Mucosa of stomach (tissue), 1 donor: ENCODE results near the gene ZDHHC11.
"Not testable (repeated sequence)": the region's sequence is repeated elsewhere in the genome, so short reads cannot be mapped to it uniquely, and the experiment has no call there.

Experiments
- H3K27me3 ChIP-seq: one replicate; pipeline ENCODE4 v1.7.0; 2013; ENCODE audit warnings: mild to moderate bottlenecking, low read length; ENCODE audit not compliant: control insufficient read depth, insufficient read depth
- H3K36me3 ChIP-seq: one replicate; pipeline ENCODE4 v1.7.0; 2013; ENCODE audit warnings: low read length; ENCODE audit not compliant: control insufficient read depth, insufficient read depth
- H3K4me1 ChIP-seq: one replicate; pipeline ENCODE4 v1.7.0; 2013; ENCODE audit warnings: mild to moderate bottlenecking, low read length; ENCODE audit not compliant: control insufficient read depth, insufficient read depth
- H3K4me3 ChIP-seq: one replicate; pipeline ENCODE4 v1.7.0; 2013; ENCODE audit warnings: low read length
- H3K9ac ChIP-seq: one replicate; pipeline ENCODE4 v1.7.0; 2013; ENCODE audit warnings: mild to moderate bottlenecking, low read length, moderate library complexity
- H3K9me3 ChIP-seq: one replicate; pipeline ENCODE4 v1.7.0; 2013; ENCODE audit warnings: mild to moderate bottlenecking, low read length, moderate library complexity; ENCODE audit not compliant: control insufficient read depth
- donor health status: Pancreatic carcinoma.

ZDHHC11 gene

GRCh38 chr5:852431-853401 lies 1.9 kb upstream of the ZDHHC11 start:
- Histone ChIP-seq H3K9me3 (no peaks in the 10 kb centered on the region), H3K36me3 (no peaks in the 10 kb centered on the region), H3K4me3 (no peak overlapping the region), H3K9ac (no peak overlapping the region), H3K4me1 (peaks cover 20% of the 10 kb centered on the region), H3K27me3 (peaks cover 31% of the 10 kb centered on the region)

- H3K9me3 ChIP-seq: no peaks in the 10 kb centered on the region
- H3K36me3 ChIP-seq: no peaks in the 10 kb centered on the region
- H3K4me3 ChIP-seq: no peak overlapping the region
- no peak overlapping the region for H3K9ac ChIP-seq
- H3K4me1 ChIP-seq: peaks cover 20% of the 10 kb centered on the region
- peaks cover 31% of the 10 kb centered on the region for H3K27me3 ChIP-seq
Measured at GRCh38 chr5:852018-852417, 1.2 kb upstream of the ZDHHC11 start.

- no peaks in the 10 kb centered on the region for H3K9me3 ChIP-seq
- H3K36me3 ChIP-seq: no peaks in the 10 kb centered on the region
- H3K27me3 ChIP-seq: peaks cover 31% of the 10 kb centered on the region
- H3K4me1 ChIP-seq: peaks cover 20% of the 10 kb centered on the region
- H3K9ac ChIP-seq: no peak overlapping the region
- no peak overlapping the region for H3K4me3 ChIP-seq
Measured at GRCh38 chr5:851553-851952, 767 bp upstream of the ZDHHC11 start.

- H3K4me1 ChIP-seq: peaks cover 20% of the 10 kb centered on the region
- no peaks in the 10 kb centered on the region for H3K9me3 ChIP-seq
- no peak overlapping the region for H3K9ac ChIP-seq
- no peaks in the 10 kb centered on the region for H3K36me3 ChIP-seq
- H3K4me3 ChIP-seq: no peak overlapping the region
- peaks cover 31% of the 10 kb centered on the region for H3K27me3 ChIP-seq
Measured at GRCh38 chr5:851076-851475, 290 bp upstream of the ZDHHC11 start.

- H3K36me3 ChIP-seq: no peaks in the 10 kb centered on the region
- peak overlapping the region; percentile 41 for H3K4me3 ChIP-seq
- peaks cover 28% of the 10 kb centered on the region for H3K27me3 ChIP-seq
- H3K4me1 ChIP-seq: peaks cover 20% of the 10 kb centered on the region
- peak overlapping the region; percentile 62 for H3K9ac ChIP-seq
- H3K9me3 ChIP-seq: no peaks in the 10 kb centered on the region
Measured at GRCh38 chr5:849651-850301, 1.0 kb downstream of the ZDHHC11 start.

GRCh38 chr5:848671-849111 lies 2.1 kb downstream of the ZDHHC11 start:
- Histone ChIP-seq H3K9ac (no peak overlapping the region), H3K4me1 (peaks cover 20% of the 10 kb centered on the region), H3K27me3 (peaks cover 28% of the 10 kb centered on the region), H3K9me3 (no peaks in the 10 kb centered on the region), H3K36me3 (no peaks in the 10 kb centered on the region), H3K4me3 (no peak overlapping the region)

- not testable (repeated sequence) for H3K4me3 ChIP-seq, H3K36me3 ChIP-seq, H3K9ac ChIP-seq, H3K9me3 ChIP-seq
- H3K27me3 ChIP-seq: peaks cover 22% of the 10 kb centered on the region
- peaks cover 20% of the 10 kb centered on the region for H3K4me1 ChIP-seq
Measured at GRCh38 chr5:847736-848135, 3.0 kb downstream of the ZDHHC11 start.

- not testable (repeated sequence) for H3K9me3 ChIP-seq, H3K9ac ChIP-seq, H3K4me3 ChIP-seq, H3K36me3 ChIP-seq
- peaks cover 20% of the 10 kb centered on the region for H3K4me1 ChIP-seq
- H3K27me3 ChIP-seq: peaks cover 17% of the 10 kb centered on the region
Measured at GRCh38 chr5:847212-847611, 3.6 kb downstream of the ZDHHC11 start.

GRCh38 chr5:846602-847091 lies 4.1 kb downstream of the ZDHHC11 start:
- H3K4me3 ChIP-seq: not testable (repeated sequence)
- H3K27me3 ChIP-seq: peaks cover 16% of the 10 kb centered on the region

GRCh38 chr5:845676-846601 lies 4.8 kb downstream of the ZDHHC11 start:
- not testable (repeated sequence) for H3K36me3 ChIP-seq, H3K9ac ChIP-seq, H3K4me3 ChIP-seq, H3K9me3 ChIP-seq
- Histone ChIP-seq H3K27me3 (peaks cover 12% of the 10 kb centered on the region), H3K4me1 (peaks cover 18% of the 10 kb centered on the region)

More at GRCh38 chr5:846602-847091, 4.1 kb downstream of the ZDHHC11 start:
- H3K4me1 ChIP-seq: peaks cover 20% of the 10 kb centered on the region
- H3K9me3 ChIP-seq, H3K9ac ChIP-seq, H3K36me3 ChIP-seq: not testable (repeated sequence)

GRCh38 chr5:845031-845675 lies 5.6 kb downstream of the ZDHHC11 start:
- H3K4me3 ChIP-seq: not testable (repeated sequence)
- peaks cover 12% of the 10 kb centered on the region for H3K4me1 ChIP-seq

More at GRCh38 chr5:845031-845675, 5.6 kb downstream of the ZDHHC11 start:
- H3K36me3 ChIP-seq, H3K9ac ChIP-seq, H3K9me3 ChIP-seq, H3K27me3 ChIP-seq: not testable (repeated sequence)
